GM12874 (cell line): ENCODE data around the gene LRP2BP.

Source experiments
- TF ChIP-seq, protein P1 (sequence below): IDR thresholded peaks from 2 replicates; pipeline ENCODE4 v1.5.1; 2011; ENCODE audit warnings: low read depth, mild to moderate bottlenecking, control low read depth, low read length, moderate library complexity; ENCODE audit not compliant: insufficient read depth

LRP2BP gene

DNA sequence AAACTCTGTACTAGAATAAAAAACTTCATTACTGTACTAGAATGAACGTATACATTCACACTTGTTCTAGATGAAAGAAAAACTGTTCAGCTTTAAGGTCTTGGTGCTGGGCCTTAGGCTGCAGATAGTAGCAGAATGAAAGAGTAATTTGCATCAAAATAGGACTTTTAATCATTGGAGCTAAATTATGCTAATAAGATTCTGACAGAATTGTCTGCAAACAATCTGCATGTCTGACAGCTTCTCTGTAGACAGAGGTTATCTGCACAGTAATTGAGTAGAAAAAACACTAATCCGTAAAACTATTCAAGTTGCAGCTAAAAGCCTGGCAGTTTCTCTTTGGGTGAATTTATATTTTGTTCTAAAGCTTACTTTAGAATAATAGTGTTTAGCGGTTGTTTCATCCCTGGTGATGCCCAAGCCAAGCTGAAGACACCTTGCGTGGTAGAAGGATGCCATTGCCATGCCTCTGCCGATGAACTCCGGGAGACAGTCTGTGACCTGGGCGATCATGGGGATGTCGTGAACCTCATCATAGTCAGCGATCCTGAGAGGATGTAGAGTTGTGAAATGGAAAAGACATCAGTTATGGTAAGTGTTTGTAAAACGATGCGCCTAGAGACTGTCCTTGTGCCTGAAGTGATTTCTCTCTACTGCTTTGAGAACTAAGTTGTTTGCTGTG, 25.3 kb downstream of the LRP2BP start:
- TF ChIP-seq, protein P1, sequence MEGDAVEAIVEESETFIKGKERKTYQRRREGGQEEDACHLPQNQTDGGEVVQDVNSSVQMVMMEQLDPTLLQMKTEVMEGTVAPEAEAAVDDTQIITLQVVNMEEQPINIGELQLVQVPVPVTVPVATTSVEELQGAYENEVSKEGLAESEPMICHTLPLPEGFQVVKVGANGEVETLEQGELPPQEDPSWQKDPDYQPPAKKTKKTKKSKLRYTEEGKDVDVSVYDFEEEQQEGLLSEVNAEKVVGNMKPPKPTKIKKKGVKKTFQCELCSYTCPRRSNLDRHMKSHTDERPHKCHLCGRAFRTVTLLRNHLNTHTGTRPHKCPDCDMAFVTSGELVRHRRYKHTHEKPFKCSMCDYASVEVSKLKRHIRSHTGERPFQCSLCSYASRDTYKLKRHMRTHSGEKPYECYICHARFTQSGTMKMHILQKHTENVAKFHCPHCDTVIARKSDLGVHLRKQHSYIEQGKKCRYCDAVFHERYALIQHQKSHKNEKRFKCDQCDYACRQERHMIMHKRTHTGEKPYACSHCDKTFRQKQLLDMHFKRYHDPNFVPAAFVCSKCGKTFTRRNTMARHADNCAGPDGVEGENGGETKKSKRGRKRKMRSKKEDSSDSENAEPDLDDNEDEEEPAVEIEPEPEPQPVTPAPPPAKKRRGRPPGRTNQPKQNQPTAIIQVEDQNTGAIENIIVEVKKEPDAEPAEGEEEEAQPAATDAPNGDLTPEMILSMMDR: no peak

DNA sequence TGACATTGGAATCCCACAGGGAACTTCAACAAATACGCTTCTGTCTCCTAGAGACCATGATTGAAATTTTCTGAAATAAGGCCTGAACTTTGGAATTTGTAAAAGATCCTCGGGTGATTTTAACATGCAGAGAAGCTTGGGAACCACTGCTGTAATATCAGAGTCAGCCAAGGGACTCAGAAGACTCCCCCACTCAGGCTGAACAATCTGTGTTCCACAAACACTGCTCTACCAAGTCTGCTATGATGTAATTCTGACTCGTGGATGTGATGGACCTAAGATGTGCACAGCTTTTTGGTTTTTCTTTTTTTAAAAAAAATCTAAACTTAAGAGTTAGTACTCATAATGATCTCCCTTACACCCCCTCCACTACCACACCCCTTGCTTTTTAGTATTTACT, 26.0 kb downstream of the LRP2BP start:
- TF ChIP-seq, protein P1: no peak

DNA sequence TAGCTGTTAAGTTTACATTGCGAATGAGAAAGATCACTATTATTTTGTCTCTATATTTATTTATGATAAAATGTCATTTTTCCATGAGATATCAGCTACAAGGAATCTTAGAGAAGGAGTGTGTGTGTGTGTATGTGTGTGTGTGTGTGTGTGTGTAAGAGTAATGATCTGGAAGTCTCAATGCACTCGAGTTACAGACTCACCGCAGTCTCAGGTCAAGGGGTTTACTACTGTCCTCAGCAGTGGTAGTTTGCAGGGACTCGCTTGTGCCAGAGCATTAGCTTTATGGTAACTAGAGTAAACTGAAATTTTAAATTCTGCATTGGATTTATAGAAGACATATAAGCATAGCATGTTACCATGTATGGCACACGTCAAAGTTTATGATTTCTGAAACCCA, 30.8 kb downstream of the LRP2BP start:
- TF ChIP-seq, protein P1: no peak

DNA sequence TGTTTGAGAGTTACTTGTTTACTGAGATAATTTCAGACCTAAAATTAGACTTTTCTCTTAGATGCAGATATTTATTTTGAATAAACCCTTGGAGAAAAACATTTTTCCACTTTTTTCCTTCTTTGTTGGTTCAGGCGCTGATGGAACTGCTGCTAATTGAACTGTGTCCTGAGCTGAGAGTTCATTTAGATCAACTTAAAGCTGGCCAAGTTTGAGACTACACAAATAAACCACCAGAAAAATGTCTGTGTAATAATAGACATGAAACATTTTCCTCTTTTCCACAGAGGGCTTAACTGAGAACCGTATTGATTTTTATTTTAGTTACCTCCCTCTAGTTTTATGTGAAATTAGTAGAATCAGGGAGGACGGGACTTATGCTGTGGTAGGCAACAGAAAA, 32.5 kb downstream of the LRP2BP start:
- TF ChIP-seq, protein P1: no peak

DNA sequence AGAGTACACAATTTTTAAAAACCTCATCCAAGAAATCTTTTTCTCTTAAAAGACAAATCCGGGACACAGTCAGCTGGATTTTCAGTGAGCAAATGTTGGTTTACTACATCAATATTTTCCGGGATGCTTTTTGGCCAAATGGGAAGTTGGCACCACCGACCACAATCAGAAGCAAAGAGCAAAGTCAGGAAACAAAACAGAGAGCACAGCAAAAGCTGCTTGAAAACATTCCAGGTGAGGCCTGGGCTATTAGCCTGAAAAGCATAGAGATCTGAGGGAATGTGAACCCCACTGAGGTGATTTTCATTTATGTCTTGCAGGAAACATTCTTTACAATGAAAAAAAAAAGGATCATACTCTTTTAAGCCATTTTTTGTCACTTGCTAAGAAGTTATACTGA, 33.9 kb downstream of the LRP2BP start:
- TF ChIP-seq, protein P1: no peak

DNA sequence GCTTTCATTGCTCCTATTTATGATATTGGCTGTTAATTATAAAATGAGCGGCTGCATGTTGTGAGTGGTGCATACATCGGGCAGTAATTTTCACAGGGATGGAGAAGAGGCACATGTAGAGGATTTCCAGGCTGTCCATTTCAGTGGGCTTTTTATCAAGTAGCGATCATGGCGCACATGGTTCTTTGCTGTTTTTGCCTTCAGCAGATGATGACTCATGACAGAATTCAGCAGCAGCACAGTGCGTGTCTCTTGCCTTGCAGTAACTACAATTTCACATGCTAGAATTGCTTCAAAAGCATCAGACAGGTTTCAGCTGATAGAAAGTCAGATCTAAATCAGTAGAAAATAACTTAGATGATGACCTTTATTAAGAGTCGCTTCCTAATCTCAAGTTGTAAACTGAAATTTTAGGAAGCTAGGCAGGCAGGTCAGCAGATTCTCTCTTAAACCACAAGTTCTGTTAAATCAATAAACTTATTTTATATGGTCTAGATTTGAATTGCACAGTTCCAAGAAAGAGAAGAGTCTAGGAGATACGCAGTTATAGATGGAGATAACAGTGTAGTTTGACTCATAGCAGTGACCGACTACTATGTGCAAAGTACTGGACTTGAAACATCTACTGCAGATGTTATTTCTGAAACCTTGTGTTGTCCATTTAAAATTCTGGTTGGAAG, 35.8 kb downstream of the LRP2BP start:
- TF ChIP-seq, protein P1: no peak

DNA sequence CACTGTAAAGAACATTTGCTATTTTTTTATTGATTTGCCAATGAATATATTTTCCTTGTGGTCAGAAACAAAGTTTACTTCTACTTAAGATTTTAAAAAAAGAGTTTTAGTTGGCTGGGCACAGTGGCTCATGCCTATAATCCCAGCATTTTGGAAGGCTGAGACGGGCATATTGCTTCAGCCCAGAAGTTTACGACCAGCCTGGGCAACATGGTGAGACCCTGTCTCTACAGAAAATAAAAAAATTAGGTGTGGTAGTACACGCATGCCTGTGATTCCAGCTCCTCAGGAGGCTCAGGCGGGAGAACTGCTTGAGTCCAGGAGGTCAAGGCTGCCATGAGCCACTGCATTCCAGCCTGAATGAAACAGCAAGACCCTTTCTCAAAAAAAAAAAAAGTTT, 36.8 kb downstream of the LRP2BP start:
- TF ChIP-seq, protein P1: no peak
